Heart left ventricle (tissue), 13 donors: Measurements from ENCODE around the gene KCNMA1.

Source experiments
- POLR2A ChIP-seq, 2 donors: fragments of 450-650 bp; IDR thresholded peaks; one replicate each; pipeline ENCODE4 v1.6.1; 2017; ENCODE audit warnings: antibody characterized with exemption in 2 of 2, mild to moderate bottlenecking in 2 of 2, moderate library complexity in 2 of 2
- TF ChIP-seq, protein P1 (sequence below), 12 donors: fragments of 200-600 bp; sonication (generic) in 4 of 12; IDR thresholded peaks; one replicate each; pipeline versions ENCODE4 v1.5.0 to v1.8.0; 2018 to 2022; ENCODE audit warnings: antibody characterized with exemption in 12 of 12, mild to moderate bottlenecking in 5 of 12
- donor health status: ischemic (EF 13 %, LVEDD 7.1; RV severe dilation, severe dysfunction).
- donor health status: DM: no; HTN: yes; CAD: no.
- donor health status: DM: no; HTN: no; CAD: no.
- donor health status: ischemic (EF 25% LVEDD 6.9; RV normal size, moderate dysfunction).
- donor health status: ischemic (EF 25% LVEDD 5.7; RV mildly dilated, moderate dysfunction).
- donor health status: ischemic (EF 35%, LVEDD 5.7; RV mildly dilated, moderate dysfunction).
- donor health status: nonischemic (EF 11% LVEDD 7.7; RV severe dilation, severe dysfunction).
- donor health status: DM: yes; HTN: yes; CAD: no.
- donor health status: PGD.
- donor health status: ischemic (EF 29% LVEDD 5.4; RV normal size, mild dysfunction).
- donor health status: nonischemic (EF 23%, LVEDD 6.1; RV moderate dilation, normal function).

DNA sequence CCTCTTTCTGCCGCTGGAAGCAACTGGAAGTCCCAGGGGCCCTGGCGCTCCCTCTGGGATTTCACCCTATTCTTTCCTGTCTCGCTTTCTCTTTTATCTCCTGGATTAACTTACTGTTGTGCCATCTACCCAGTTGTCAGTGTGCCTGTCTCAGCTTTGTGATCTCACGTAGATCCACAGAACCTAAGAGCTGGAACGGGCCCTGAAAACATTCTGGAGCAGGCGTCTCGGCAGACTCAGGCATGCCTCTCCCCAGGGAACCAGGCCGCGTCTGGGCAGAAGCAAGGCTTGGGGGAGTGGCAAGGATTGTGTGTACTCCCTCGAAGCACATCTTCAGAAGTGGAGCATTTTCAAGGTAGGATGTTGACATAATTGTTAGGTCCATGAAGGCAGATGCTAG, 87.2 kb downstream of the KCNMA1 start:
- TF ChIP-seq, protein P1, sequence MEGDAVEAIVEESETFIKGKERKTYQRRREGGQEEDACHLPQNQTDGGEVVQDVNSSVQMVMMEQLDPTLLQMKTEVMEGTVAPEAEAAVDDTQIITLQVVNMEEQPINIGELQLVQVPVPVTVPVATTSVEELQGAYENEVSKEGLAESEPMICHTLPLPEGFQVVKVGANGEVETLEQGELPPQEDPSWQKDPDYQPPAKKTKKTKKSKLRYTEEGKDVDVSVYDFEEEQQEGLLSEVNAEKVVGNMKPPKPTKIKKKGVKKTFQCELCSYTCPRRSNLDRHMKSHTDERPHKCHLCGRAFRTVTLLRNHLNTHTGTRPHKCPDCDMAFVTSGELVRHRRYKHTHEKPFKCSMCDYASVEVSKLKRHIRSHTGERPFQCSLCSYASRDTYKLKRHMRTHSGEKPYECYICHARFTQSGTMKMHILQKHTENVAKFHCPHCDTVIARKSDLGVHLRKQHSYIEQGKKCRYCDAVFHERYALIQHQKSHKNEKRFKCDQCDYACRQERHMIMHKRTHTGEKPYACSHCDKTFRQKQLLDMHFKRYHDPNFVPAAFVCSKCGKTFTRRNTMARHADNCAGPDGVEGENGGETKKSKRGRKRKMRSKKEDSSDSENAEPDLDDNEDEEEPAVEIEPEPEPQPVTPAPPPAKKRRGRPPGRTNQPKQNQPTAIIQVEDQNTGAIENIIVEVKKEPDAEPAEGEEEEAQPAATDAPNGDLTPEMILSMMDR (IDR thresholded peaks at IDR 0.05): no peak
- TF ChIP-seq POLR2A (IDR thresholded peaks at IDR 0.05): no peak
